ENCODE data around the gene AZGP1.

DNA sequence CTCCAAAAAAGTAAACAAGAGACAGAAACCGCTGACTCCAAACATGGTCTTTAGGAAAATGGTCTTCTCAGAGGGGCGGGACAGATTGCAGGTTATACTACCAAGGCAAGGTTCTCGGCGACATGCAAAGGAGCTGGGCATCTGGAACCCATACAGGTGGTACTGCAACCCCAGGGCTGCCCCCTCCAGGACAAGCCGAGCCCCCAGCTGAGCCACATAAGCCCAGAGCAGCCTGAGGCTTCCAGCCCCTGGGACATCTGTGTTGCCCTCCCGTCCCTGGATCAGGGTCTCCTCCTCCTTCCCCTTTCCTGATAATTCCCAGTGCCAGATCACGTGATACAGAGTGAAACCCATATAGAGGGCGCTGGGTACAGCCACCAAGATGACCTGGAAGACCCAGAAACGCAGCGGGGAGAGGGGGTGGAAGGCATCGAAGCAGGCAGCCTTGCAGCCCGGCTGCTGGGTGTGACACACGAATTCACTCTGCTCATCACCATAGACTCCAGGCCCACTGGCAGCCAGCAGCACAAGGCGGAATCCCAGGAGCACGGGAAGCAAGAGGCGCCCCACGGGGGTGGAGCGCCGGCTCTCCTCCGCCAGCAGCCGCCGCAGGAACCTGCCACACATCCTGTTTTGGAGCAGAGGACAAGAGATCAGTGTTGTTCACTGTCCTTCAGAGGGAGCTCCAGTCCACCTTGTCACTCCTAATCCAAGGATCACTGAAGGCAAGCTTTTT is 46.7 kb downstream of the AZGP1 start, which contains the start of gene GJC3:
- no peak for TF ChIP-seq EZH2phosphoT487 (IDR thresholded peaks at IDR 0.05; ENCODE audit: low read depth, severe bottlenecking, unreplicated experiment)
- TF ChIP-seq, protein P1, sequence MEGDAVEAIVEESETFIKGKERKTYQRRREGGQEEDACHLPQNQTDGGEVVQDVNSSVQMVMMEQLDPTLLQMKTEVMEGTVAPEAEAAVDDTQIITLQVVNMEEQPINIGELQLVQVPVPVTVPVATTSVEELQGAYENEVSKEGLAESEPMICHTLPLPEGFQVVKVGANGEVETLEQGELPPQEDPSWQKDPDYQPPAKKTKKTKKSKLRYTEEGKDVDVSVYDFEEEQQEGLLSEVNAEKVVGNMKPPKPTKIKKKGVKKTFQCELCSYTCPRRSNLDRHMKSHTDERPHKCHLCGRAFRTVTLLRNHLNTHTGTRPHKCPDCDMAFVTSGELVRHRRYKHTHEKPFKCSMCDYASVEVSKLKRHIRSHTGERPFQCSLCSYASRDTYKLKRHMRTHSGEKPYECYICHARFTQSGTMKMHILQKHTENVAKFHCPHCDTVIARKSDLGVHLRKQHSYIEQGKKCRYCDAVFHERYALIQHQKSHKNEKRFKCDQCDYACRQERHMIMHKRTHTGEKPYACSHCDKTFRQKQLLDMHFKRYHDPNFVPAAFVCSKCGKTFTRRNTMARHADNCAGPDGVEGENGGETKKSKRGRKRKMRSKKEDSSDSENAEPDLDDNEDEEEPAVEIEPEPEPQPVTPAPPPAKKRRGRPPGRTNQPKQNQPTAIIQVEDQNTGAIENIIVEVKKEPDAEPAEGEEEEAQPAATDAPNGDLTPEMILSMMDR (IDR thresholded peaks at IDR 0.05; ENCODE audit: poor library complexity), result peak; percentile 46
